AG04450 (cell line): ENCODE results near the gene ADAMTS17. TPM values are rescaled to one million over a fixed set of nuclear protein-coding genes. Genes with fewer than 3 reads are reported as not detected.

ENCODE experiments used
- CTCF ChIA-PET: fragments of 300-600, 350-600 bp; formaldehyde crosslinking; extraction: SDS; loops from one replicate; lab custom pipeline; 2022; ENCODE audit warnings: antibody characterized with exemption, inconsistent platforms; lab: Charles Lee
- POLR2A ChIA-PET: fragments of 350-600 bp; formaldehyde crosslinking; extraction: SDS; loops from one replicate; lab custom pipeline; 2021; ENCODE audit warnings: antibody characterized with exemption, inconsistent platforms; lab: Yijun Ruan, JAX
- DNase-seq: peaks from one replicate; pipeline ENCODE4 v3.0.0-alpha.2; 2011; ENCODE audit warnings: low read depth, low spot score
- H3K27ac ChIP-seq: one replicate; pipeline ENCODE4 v1.5.1; 2012; ENCODE audit warnings: low read depth, low read length, control low read depth
- H3K27me3 ChIP-seq: one replicate; pipeline ENCODE4 v1.6.0; 2012; ENCODE audit warnings: low read length; ENCODE audit not compliant: control insufficient read depth, insufficient read depth
- H3K4me3 ChIP-seq: 2 replicates; pipeline ENCODE4 v1.5.1; 2011; ENCODE audit warnings: mild to moderate bottlenecking, low read depth, low read length, control low read depth
- H3K9me3 ChIP-seq: 2 replicates; pipeline ENCODE4 v1.5.1; 2012; ENCODE audit warnings: low read length; ENCODE audit not compliant: control insufficient read depth, insufficient read depth
- polyA plus RNA-seq: library from polyadenylated mRNA; depleted of rRNA; stranded (reverse); fragments of >200 nt; gene quantifications from 2 replicates; pipeline ENCODE4 v1.2.3, GENCODE V29; 2011
- TF ChIP-seq, protein P1 (sequence below): IDR thresholded peaks from 2 replicates; pipeline ENCODE4 v1.5.1; 2011; ENCODE audit warnings: low read depth, low read length, control low read depth, inconsistent platforms

The ADAMTS17 gene
- polyA plus RNA-seq, 1 experiment, result 0.06 TPM

DNA sequence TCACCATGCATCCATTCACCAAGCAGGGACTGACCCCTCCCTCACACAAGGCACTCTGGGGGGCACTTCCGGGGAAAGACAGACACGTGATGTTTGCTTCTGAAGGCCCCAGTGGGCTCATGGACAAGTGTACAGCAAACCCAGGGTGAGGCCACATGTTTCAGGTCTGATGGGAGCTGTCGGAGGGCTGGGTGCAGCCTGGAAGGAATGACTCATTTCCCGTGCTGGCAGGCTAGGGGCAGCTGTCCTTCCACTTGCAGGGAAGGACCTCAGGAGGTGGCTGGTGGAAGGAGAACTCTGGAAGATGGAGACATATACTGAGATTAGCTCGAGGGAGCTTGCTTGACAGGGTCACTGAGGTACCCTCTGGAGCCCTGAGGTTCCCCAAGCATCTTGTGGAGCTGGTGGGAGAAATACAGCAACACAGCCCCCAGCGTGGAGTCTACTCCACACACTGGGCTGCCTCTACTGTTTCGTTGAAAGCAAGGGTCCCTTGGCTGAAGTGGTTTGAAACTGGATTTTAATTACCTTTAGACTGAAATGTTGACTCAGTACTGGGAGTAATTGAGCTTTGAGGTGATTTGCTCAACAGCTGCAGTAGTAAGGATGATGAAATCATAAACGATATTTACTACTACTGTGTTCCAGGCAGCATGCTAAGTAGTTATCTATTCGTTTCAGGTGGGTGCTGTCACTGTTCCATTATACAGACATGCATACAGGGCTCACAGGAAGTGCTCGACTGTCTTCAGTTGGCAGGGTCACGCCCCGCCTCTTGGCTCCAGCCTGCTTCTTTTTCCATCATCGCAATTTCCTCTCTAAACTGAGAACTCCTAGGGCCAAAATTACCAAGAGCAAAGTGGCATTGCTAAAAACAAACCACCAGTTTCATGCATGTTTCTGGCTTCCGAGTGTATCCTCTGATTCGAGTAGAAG, 230.4 kb downstream of the ADAMTS17 start:
- peaks cover 9% of the 10 kb centered on the region for H3K9me3 ChIP-seq
- DNase-seq, result peak; percentile 59
- CTCF ChIA-PET, result no interaction called here

DNA sequence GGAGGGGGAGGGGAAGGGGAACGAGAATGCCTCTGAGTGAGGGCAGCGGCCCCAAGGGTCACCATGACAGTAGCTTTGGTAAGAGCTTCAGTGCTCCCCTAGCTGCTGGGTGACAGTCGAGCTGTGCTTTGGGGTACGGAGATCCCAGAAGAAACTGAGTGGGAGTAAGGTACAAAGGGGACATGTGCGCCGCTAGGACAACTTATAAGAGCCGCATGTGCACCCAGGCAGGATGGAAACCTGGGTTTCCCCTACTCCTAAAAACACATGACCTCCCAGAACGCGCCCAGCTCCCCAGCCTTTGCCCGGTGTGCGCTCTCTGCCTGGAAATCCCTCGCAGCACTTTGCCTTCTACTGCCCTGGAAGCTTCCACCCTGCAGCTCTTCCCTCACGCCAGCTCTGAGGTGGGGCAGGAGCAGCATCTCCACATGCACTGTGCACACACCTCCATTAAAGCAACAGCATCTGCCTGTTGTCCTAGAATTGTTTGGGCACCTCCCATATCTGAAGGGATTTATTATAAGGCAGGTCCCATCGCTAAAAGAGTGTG, 232.2 kb downstream of the ADAMTS17 start:
- POLR2A ChIA-PET, result interaction anchor here (0.6 kb wide), 1 partner anchor 1538 kb away, joined by 3 read pairs; no protein-coding TSS in a partner anchor
- CTCF ChIA-PET, result interaction anchor here (0.6 kb wide), 1 partner anchor 22 kb away, joined by 4 read pairs; no protein-coding TSS in a partner anchor
- TF ChIP-seq, protein P1, sequence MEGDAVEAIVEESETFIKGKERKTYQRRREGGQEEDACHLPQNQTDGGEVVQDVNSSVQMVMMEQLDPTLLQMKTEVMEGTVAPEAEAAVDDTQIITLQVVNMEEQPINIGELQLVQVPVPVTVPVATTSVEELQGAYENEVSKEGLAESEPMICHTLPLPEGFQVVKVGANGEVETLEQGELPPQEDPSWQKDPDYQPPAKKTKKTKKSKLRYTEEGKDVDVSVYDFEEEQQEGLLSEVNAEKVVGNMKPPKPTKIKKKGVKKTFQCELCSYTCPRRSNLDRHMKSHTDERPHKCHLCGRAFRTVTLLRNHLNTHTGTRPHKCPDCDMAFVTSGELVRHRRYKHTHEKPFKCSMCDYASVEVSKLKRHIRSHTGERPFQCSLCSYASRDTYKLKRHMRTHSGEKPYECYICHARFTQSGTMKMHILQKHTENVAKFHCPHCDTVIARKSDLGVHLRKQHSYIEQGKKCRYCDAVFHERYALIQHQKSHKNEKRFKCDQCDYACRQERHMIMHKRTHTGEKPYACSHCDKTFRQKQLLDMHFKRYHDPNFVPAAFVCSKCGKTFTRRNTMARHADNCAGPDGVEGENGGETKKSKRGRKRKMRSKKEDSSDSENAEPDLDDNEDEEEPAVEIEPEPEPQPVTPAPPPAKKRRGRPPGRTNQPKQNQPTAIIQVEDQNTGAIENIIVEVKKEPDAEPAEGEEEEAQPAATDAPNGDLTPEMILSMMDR, result no peak

More for the DNA sequence above, 230.4 kb downstream of the ADAMTS17 start:
- no peak overlapping the region for H3K4me3 ChIP-seq
- no peaks in the 10 kb centered on the region for H3K27me3 ChIP-seq
- POLR2A ChIA-PET, result interaction anchor here (0.6 kb wide), 1 partner anchor 34 kb away, joined by 10 read pairs; no protein-coding TSS in a partner anchor
- TF ChIP-seq, protein P1, result no peak
- H3K27ac ChIP-seq, result peak overlapping the region; percentile 87

DNA sequence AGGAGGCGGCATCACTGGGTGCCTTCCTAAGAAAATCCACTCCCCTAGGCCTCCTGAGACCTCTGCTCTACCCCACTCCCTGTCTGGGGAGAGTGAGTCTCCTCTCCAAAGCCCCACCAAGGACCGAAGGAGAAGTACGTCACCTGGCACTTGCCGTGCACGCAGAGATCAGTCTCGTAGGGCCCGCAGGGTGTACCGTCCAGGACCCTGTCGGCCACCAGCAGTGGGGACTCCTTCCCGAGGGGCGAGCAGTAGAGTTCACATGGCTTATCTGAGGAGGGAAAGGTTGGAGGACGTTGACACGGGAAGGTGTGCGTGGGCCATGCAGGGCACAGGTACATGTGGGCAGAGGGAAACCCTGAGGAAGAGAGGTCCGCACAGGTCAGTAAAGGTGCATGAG, 232.9 kb downstream of the ADAMTS17 start:
- CTCF ChIA-PET, result no interaction called here

More for the DNA sequence above, 232.2 kb downstream of the ADAMTS17 start:
- DNase-seq, result no peak
- Histone ChIP-seq H3K4me3 (no peak overlapping the region), H3K9me3 (peaks cover 7% of the 10 kb centered on the region), H3K27ac (no peak overlapping the region), H3K27me3 (no peaks in the 10 kb centered on the region)

DNA sequence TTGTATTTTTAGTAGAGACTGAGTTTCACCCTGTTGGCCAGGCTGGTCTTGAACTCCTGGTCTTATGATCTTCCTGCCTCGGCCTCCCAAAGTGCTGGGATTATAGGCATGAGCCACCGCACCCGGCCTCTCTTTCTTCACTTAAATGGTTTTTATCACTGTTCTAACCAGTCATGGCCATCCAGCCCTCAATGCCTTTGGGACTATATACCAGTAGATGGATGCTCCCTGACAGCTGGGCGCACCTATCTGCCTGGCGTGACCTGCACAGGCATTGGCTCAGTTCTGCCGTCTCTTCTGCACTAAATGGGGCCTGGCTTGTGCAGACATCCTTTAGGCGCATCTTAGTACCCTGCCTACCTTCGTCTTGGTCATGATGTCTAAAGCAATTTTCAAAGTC, 233.4 kb downstream of the ADAMTS17 start:
- H3K4me3 ChIP-seq, result no peak overlapping the region
- CTCF ChIA-PET, result no interaction called here
- POLR2A ChIA-PET, result no interaction called here

More for the DNA sequence above, 232.9 kb downstream of the ADAMTS17 start:
- H3K27me3 ChIP-seq, result no peaks in the 10 kb centered on the region
- H3K4me3 ChIP-seq, result no peak overlapping the region
- TF ChIP-seq, protein P1, result no peak
- POLR2A ChIA-PET, result no interaction called here
- DNase-seq, result no peak
- H3K27ac ChIP-seq, result no peak overlapping the region
- H3K9me3 ChIP-seq, result peaks cover 7% of the 10 kb centered on the region

More for the DNA sequence above, 233.4 kb downstream of the ADAMTS17 start:
- TF ChIP-seq, protein P1, result no peak
- H3K9me3 ChIP-seq, result peaks cover 5% of the 10 kb centered on the region
- DNase-seq, result no peak
- H3K27me3 ChIP-seq, result no peaks in the 10 kb centered on the region
- no peak overlapping the region for H3K27ac ChIP-seq
